B cell (primary cell): ENCODE data around the gene NAT10.

Source experiments
- CTCF ChIP-seq: fragments of 200-600 bp; IDR thresholded peaks from one replicate; pipeline ENCODE4 v1.8.0; 2022; ENCODE audit warnings: antibody characterized with exemption, mild to moderate bottlenecking
- EZH2 ChIP-seq: IDR thresholded peaks from 2 replicates; pipeline ENCODE4 v1.6.1; 2012; ENCODE audit warnings: borderline replicate concordance, low read depth, mild to moderate bottlenecking, moderate library complexity, low read length; ENCODE audit not compliant: insufficient read depth, poor library complexity, severe bottlenecking

- TF ChIP-seq CTCF (no peak), EZH2 (no peak)
These were observed 64.3 kb downstream of the NAT10 start for GRCh38 chr11:34169686-34170085.
